ENCODE data around the gene CDK6. TPM values are rescaled to one million over a fixed set of nuclear protein-coding genes. Genes with fewer than 3 reads are reported as not detected.

Gene CDK6
- total RNA-seq, 2 donors from 2014 or later = 32.6 to 35.0 TPM

GRCh38 chr7:92827464-92828120, 8.8 kb downstream of the CDK6 start:
- intact Hi-C loops (cut with DNase I) = no loop called here
- TF ChIP-seq POLR2A (IDR thresholded peaks at IDR 0.05) (no peak), CTCF (IDR thresholded peaks at IDR 0.05) (no peak)
- Histone ChIP-seq H3K4me1 (peaks cover 47% of the 10 kb centered on the region), H3K27me3 (no peaks in the 10 kb centered on the region), H3K4me3 (no peak overlapping the region), H3K36me3 (replicated peaks in 1 of 2; ENCODE audit: insufficient read depth in 1 of 2, low read depth in 2 of 2) (no peaks in the 10 kb centered on the region), H3K27ac (no peak overlapping the region), H3K9me3 (no peaks in the 10 kb centered on the region)
- peak in 1 of 4 donors; percentile 12 for DNase-seq
- ATAC-seq = no peak
- 27 to 39% methylated on average over 3 of the region's 3 CpGs for WGBS, 2 donors

GRCh38 chr7:92826258-92826938, 10.0 kb downstream of the CDK6 start:
- Histone ChIP-seq H3K36me3 (replicated peaks in 1 of 2; ENCODE audit: insufficient read depth in 1 of 2, low read depth in 2 of 2) (no peaks in the 10 kb centered on the region), H3K9me3 (no peaks in the 10 kb centered on the region), H3K27ac (no peak overlapping the region), H3K4me1 (peaks cover 38% of the 10 kb centered on the region), H3K27me3 (no peaks in the 10 kb centered on the region), H3K4me3 (no peak overlapping the region)
- 42 to 50% methylated on average over 3 of the region's 3 CpGs for WGBS, 2 donors
- TF ChIP-seq POLR2A (IDR thresholded peaks at IDR 0.05) (no peak), CTCF (IDR thresholded peaks at IDR 0.05) (no peak)
- intact Hi-C loops (cut with DNase I) = no loop called here
- DNase-seq (no peak), ATAC-seq (no peak)

- 84 to 96% methylated on average over 3 of the region's 3 CpGs for WGBS, 2 donors
- peaks cover 24% of the 10 kb centered on the region for H3K4me1 ChIP-seq
- H3K9me3 ChIP-seq = no peaks in the 10 kb centered on the region
These were observed 11.4 kb downstream of the CDK6 start for GRCh38 chr7:92824901-92825480.

GRCh38 chr7:92824450-92824849, 11.9 kb downstream of the CDK6 start:
- Histone ChIP-seq H3K4me1 (peaks cover 18% of the 10 kb centered on the region), H3K27me3 (no peaks in the 10 kb centered on the region), H3K27ac (no peak overlapping the region), H3K9me3 (no peaks in the 10 kb centered on the region), H3K36me3 (replicated peaks in 1 of 2; ENCODE audit: insufficient read depth in 1 of 2, low read depth in 2 of 2) (no peaks in the 10 kb centered on the region), H3K4me3 (no peak overlapping the region)
- no peak for TF ChIP-seq CTCF (IDR thresholded peaks at IDR 0.05)
- no peak for TF ChIP-seq POLR2A (IDR thresholded peaks at IDR 0.05)
- ATAC-seq (no peak), DNase-seq (no peak)
- WGBS, 2 donors = 51 to 52% methylated on average over 2 of the region's 2 CpGs
- intact Hi-C loops (cut with DNase I) = no loop called here

More at GRCh38 chr7:92824901-92825480, 11.4 kb downstream of the CDK6 start:
- intact Hi-C loops (cut with DNase I) = no loop called here
- no peaks in the 10 kb centered on the region for H3K27me3 ChIP-seq
- TF ChIP-seq CTCF (IDR thresholded peaks at IDR 0.05) (no peak), POLR2A (IDR thresholded peaks at IDR 0.05) (no peak)
- H3K36me3 ChIP-seq (replicated peaks in 1 of 2; ENCODE audit: insufficient read depth in 1 of 2, low read depth in 2 of 2) = no peaks in the 10 kb centered on the region
- H3K27ac ChIP-seq = no peak overlapping the region
- DNase-seq (no peak), ATAC-seq (no peak)
- no peak overlapping the region for H3K4me3 ChIP-seq
